Esophagus squamous epithelium (tissue), 4 donors: ENCODE data around the gene KRT72.

Experiments used
- POLR2A ChIP-seq, 4 donors: fragments of 450-650 bp; IDR thresholded peaks; one replicate each; pipeline ENCODE4 v1.6.1; 2017; ENCODE audit warnings: antibody characterized with exemption in 4 of 4, mild to moderate bottlenecking in 4 of 4, moderate library complexity in 3 of 4
- TF ChIP-seq, protein P1 (sequence below), 6 experiments: fragments of 450-650 bp in 4 of 6; fragments of 200-600 bp in 2 of 6; sonication (generic) in 2 of 6; IDR thresholded peaks; one replicate each; pipeline ENCODE4 v1.5.1; 2016 to 2019; ENCODE audit warnings: antibody characterized with exemption in 6 of 6, mild to moderate bottlenecking in 4 of 6, moderate library complexity in 4 of 6

DNA sequence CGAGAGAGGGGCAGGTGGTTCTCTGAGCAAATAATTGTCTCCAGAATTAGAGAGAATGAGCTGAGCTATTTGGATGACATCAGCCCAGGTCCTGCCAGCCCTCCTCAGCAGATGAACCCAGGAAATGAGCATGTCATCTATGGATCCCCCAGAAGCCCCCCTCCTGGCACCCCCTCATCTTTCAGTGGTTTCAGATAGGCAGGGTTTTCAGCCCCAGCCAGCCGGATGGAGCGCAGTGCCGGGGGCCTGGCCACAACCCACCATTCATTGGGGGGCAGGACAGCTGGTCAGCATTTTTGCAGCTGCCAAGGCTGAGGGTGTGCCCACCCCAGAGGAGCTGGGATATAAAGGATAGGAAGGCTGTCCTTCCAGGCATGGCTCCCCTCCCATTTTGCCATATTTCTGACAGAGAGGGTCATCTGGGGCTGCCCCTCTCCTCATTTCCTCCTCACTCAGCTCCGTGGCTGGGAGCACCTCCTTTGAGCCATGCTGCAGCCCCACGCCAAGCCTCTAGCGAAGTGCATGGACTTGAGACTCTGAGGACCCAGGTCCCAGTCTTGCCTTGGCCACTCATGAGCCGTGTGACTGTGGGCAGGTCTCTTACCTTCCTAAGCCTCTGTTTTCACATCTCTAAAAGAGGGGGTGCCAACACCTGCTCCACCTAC is 42.4 kb downstream of the KRT72 start:
- no peak for TF ChIP-seq POLR2A (IDR thresholded peaks at IDR 0.05)
- TF ChIP-seq, protein P1, sequence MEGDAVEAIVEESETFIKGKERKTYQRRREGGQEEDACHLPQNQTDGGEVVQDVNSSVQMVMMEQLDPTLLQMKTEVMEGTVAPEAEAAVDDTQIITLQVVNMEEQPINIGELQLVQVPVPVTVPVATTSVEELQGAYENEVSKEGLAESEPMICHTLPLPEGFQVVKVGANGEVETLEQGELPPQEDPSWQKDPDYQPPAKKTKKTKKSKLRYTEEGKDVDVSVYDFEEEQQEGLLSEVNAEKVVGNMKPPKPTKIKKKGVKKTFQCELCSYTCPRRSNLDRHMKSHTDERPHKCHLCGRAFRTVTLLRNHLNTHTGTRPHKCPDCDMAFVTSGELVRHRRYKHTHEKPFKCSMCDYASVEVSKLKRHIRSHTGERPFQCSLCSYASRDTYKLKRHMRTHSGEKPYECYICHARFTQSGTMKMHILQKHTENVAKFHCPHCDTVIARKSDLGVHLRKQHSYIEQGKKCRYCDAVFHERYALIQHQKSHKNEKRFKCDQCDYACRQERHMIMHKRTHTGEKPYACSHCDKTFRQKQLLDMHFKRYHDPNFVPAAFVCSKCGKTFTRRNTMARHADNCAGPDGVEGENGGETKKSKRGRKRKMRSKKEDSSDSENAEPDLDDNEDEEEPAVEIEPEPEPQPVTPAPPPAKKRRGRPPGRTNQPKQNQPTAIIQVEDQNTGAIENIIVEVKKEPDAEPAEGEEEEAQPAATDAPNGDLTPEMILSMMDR (IDR thresholded peaks at IDR 0.05), result no peak
